CD4-positive, alpha-beta T cell (primary cell): Measurements from ENCODE around the gene TAS1R2. TPM values are rescaled to one million over a fixed set of nuclear protein-coding genes. Genes with fewer than 3 reads are reported as not detected.

Experiments used
- ATAC-seq: fragments of 200-7000 bp; cut with Tn5 transposase; one replicate; pipeline ENCODE4 v1.10.0; 2022; ENCODE audit warnings: mild to moderate bottlenecking; ENCODE audit not compliant: poor library complexity
- CTCF ChIA-PET: fragments of 350-600 bp; sonication (Branson Sonifier 250); formaldehyde crosslinking; loops from one replicate; lab custom pipeline; 2021; ENCODE audit warnings: antibody characterized with exemption, inconsistent platforms; lab: Charles Lee
- POLR2A ChIA-PET: fragments of 350-600 bp; sonication (Branson Sonifier 250); formaldehyde crosslinking; loops from one replicate; lab custom pipeline; 2021; ENCODE audit warnings: antibody characterized with exemption, inconsistent platforms; lab: Charles Lee
- DNase-seq, 14 experiments: peaks; one replicate each; pipeline ENCODE4 v3.0.0-alpha.2; 2013 to 2020; ENCODE audit warnings: mixed read lengths in 2 of 14
- H3K27ac ChIP-seq, 2 donors: one replicate each; pipeline versions ENCODE4 v1.5.1 to v1.7.0; 2013; ENCODE audit warnings: low read length in 2 of 2, low read depth in 1 of 2, mild to moderate bottlenecking in 1 of 2
- H3K27me3 ChIP-seq, 2 experiments: 1 replicate in 1 of 2; 2 replicates in 1 of 2; pipeline versions ENCODE4 v1.6.1 to v1.7.0; 2013; ENCODE audit warnings: low read length in 2 of 2, control low read depth in 1 of 2, mild to moderate bottlenecking in 1 of 2, moderate library complexity in 1 of 2; ENCODE audit not compliant: insufficient read depth in 2 of 2, control insufficient read depth in 1 of 2
- H3K36me3 ChIP-seq: one replicate; pipeline ENCODE4 v1.6.1; 2013; ENCODE audit warnings: low read length, control low read depth; ENCODE audit not compliant: insufficient read depth
- H3K4me1 ChIP-seq: one replicate; pipeline ENCODE4 v1.6.1; 2013; ENCODE audit warnings: low read length, control low read depth; ENCODE audit not compliant: insufficient read depth
- H3K4me3 ChIP-seq: one replicate; pipeline ENCODE4 v1.5.1; 2013; ENCODE audit warnings: mild to moderate bottlenecking, low read length, moderate library complexity
- H3K9me3 ChIP-seq, 2 experiments: 1 replicate in 1 of 2; 2 replicates in 1 of 2; pipeline versions ENCODE4 v1.6.1 to v1.7.0; 2013; ENCODE audit warnings: low read length in 2 of 2, mild to moderate bottlenecking in 2 of 2, control low read depth in 1 of 2, moderate library complexity in 1 of 2; ENCODE audit not compliant: control insufficient read depth in 1 of 2, insufficient read depth in 1 of 2
- H3K27ac Mint-ChIP-seq: one replicate; pipeline ENCODE4 v1.8.0; 2020; ENCODE audit warnings: mixed read lengths
- H3K27me3 Mint-ChIP-seq: one replicate; pipeline ENCODE4 v1.8.0; 2021; ENCODE audit warnings: mixed read lengths
- H3K36me3 Mint-ChIP-seq: one replicate; pipeline ENCODE4 v1.8.0; 2021; ENCODE audit warnings: low read depth, mixed read lengths
- H3K4me1 Mint-ChIP-seq: one replicate; pipeline ENCODE4 v1.8.0; 2021; ENCODE audit warnings: low read depth, mixed read lengths
- H3K4me3 Mint-ChIP-seq: one replicate; pipeline ENCODE4 v1.8.0; 2020; ENCODE audit warnings: mild to moderate bottlenecking, mixed read lengths
- H3K9me3 Mint-ChIP-seq: one replicate; pipeline ENCODE4 v1.8.0; 2020; ENCODE audit warnings: mixed read lengths
- intact Hi-C, 2 experiments: fragments of 100-400 bp; cut with DNase I in 1 of 2; cut with micrococcal nuclease in 1 of 2; formaldehyde crosslinking; loops; one replicate each; pipeline versions ENCODE4 v1.15.1 to v1.9.0; 2023 to 2025; cut with DNase I, micrococcal nuclease
- total RNA-seq, 174 experiments: library from RNA in 2 of 174; stranded (reverse) in 2 of 174; gene quantifications; one replicate each; pipeline ENCODE4 v1.2.3 and lab custom pipeline; 2021 to 2026
- TF ChIP-seq, protein P1 (sequence below): fragments of 200-600 bp; IDR thresholded peaks from one replicate; pipeline ENCODE4 v1.8.0; 2022; ENCODE audit warnings: antibody characterized with exemption, mild to moderate bottlenecking

Gene TAS1R2
- total RNA-seq, 2 experiments from 2014 or later: not detected

DNA sequence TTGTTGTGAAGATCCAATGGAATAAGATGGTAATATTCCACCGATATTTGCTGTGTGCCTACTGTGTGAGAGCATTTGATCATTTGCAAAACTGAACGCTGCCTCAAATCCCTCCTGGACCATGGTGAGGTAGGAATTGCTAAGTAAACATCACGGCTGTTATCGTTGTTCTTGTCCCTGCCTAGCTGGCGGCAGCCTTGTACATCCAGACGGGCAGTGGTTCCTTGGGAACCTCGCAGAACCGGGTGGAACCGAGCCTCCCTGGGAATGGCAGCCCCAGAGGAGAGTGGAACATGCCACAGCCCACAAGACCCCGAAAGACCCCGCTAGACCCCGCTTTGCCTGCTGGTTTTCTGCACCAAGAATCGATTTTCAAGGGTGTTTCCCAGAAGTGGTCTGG is 60.9 kb downstream of the TAS1R2 start:
- TF ChIP-seq, protein P1, sequence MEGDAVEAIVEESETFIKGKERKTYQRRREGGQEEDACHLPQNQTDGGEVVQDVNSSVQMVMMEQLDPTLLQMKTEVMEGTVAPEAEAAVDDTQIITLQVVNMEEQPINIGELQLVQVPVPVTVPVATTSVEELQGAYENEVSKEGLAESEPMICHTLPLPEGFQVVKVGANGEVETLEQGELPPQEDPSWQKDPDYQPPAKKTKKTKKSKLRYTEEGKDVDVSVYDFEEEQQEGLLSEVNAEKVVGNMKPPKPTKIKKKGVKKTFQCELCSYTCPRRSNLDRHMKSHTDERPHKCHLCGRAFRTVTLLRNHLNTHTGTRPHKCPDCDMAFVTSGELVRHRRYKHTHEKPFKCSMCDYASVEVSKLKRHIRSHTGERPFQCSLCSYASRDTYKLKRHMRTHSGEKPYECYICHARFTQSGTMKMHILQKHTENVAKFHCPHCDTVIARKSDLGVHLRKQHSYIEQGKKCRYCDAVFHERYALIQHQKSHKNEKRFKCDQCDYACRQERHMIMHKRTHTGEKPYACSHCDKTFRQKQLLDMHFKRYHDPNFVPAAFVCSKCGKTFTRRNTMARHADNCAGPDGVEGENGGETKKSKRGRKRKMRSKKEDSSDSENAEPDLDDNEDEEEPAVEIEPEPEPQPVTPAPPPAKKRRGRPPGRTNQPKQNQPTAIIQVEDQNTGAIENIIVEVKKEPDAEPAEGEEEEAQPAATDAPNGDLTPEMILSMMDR: no peak

DNA sequence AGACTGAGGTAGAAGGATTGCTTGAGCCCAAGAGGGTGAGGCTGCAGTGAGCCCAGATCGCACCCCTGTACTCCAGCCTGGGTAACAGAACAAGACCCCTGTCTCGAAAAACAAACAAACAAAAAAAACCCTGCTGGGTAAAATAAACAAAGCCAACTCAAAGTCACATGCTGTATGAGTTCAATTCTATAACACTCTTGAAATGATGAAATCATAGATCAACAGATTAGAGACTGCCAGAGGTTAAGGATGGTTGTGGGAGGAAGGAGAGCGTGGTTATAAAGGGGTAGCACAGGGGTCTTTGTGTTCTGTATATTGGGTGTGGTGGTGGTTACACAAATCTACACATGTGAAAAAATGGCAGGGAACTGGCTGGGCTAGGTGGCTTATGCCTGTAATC is 62.5 kb downstream of the TAS1R2 start:
- intact Hi-C loops: no loop called here
- no peaks in the 10 kb centered on the region for H3K4me1 Mint-ChIP-seq
- DNase-seq (no peak), ATAC-seq (no peak)
- peaks cover 5% of the 10 kb centered on the region for H3K9me3 Mint-ChIP-seq
- ChIA-PET POLR2A (no interaction called here), CTCF (no interaction called here)
- no peaks in the 10 kb centered on the region for H3K36me3 Mint-ChIP-seq
- no peaks in the 10 kb centered on the region for H3K36me3 ChIP-seq
- H3K27ac ChIP-seq: no peak overlapping the region
- H3K9me3 ChIP-seq: peaks cover 6 to 30% of the 10 kb centered on the region in 2 experiments
- peaks cover 15 to 19% of the 10 kb centered on the region in 2 experiments for H3K27me3 ChIP-seq
- no peaks in the 10 kb centered on the region for H3K4me1 ChIP-seq
- H3K27ac Mint-ChIP-seq: no peak overlapping the region
- TF ChIP-seq, protein P1: no peak
- H3K4me3 Mint-ChIP-seq: no peak overlapping the region
- H3K27me3 Mint-ChIP-seq: peaks cover 30% of the 10 kb centered on the region
- H3K4me3 ChIP-seq: no peak overlapping the region

More for the DNA sequence above, 60.9 kb downstream of the TAS1R2 start:
- Histone ChIP-seq H3K27me3 (peaks cover 6% of the 10 kb centered on the region in 2 experiments), H3K27ac (no peak overlapping the region), H3K4me3 (no peak overlapping the region), H3K4me1 (no peaks in the 10 kb centered on the region), H3K9me3 (peaks cover 0 to 18% of the 10 kb centered on the region in 2 experiments), H3K36me3 (no peaks in the 10 kb centered on the region)
- POLR2A ChIA-PET: no interaction called here
- Mint-ChIP-seq H3K27me3 (peaks cover 21% of the 10 kb centered on the region), H3K4me1 (no peaks in the 10 kb centered on the region), H3K27ac (no peak overlapping the region), H3K9me3 (no peaks in the 10 kb centered on the region), H3K36me3 (no peaks in the 10 kb centered on the region), H3K4me3 (no peak overlapping the region)
- CTCF ChIA-PET: no interaction called here
- DNase-seq: no peak
- ATAC-seq: no peak
- intact Hi-C loops: no loop called here

DNA sequence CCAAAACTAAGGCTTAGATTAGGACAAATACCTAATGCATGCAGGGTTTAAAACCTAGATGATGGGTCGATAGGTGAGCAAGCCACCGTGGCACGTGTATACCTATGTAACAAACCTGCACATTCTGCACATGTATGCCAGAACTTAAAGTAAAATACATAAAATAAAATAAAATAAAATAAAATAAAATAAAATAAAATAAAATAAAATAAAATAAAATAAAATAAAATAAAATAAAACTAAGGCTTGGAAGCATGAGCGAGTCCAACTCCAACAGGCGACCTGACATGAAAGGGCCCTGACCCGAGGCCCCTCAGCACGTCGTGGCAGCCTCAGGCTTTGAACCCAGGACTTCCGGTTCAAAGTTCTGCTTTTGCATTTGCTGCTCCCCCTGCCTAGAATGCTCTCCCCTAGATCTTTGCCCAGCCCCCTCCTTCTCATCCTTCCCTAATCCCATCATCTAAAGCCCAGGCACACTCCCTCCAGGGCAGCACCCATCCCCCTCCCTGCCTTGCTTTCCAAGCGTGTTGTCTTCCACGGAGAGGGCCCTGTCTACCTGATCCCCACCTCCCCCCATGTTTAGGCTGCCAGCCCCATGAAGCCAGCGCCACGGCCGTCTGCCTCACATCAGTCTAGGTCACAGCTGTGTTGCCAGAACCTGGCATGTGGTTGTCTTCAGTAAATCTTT is 64.3 kb downstream of the TAS1R2 start:
- Mint-ChIP-seq H3K4me1 (no peaks in the 10 kb centered on the region), H3K27ac (no peak overlapping the region), H3K9me3 (peaks cover 5% of the 10 kb centered on the region), H3K4me3 (no peak overlapping the region), H3K27me3 (peaks cover 46% of the 10 kb centered on the region), H3K36me3 (no peaks in the 10 kb centered on the region)
- POLR2A ChIA-PET: no interaction called here
- TF ChIP-seq, protein P1: no peak
- Histone ChIP-seq H3K9me3 (peaks cover 6 to 30% of the 10 kb centered on the region in 2 experiments), H3K4me1 (no peaks in the 10 kb centered on the region), H3K4me3 (no peak overlapping the region), H3K36me3 (no peaks in the 10 kb centered on the region), H3K27me3 (peaks cover 15 to 19% of the 10 kb centered on the region in 2 experiments), H3K27ac (no peak overlapping the region)
- CTCF ChIA-PET: no interaction called here
- DNase-seq: no peak
- intact Hi-C loops: no loop called here
- ATAC-seq: no peak
